HEK293 (cell line): Measurements from ENCODE around the gene PODN.

Source experiments
- CTCF ChIA-PET: fragments of 350-600 bp; formaldehyde crosslinking; extraction: SDS; loops from one replicate; lab custom pipeline; 2021; ENCODE audit warnings: antibody characterized with exemption; lab: Yijun Ruan, JAX
- POLR2A ChIA-PET: fragments of 300-600 bp; formaldehyde crosslinking; extraction: SDS; loops from one replicate; lab custom pipeline; 2020; ENCODE audit warnings: antibody characterized with exemption, inconsistent platforms; lab: Yijun Ruan, JAX
- H3K27ac ChIP-seq: fragments of 200-500 bp; sonication (Bioruptor generic); 2 replicates; pipeline ENCODE4 v1.5.1; 2014; ENCODE audit warnings: low read depth, low read length, control low read depth, inconsistent platforms; ENCODE audit errors: extremely low read depth
- H3K36me3 ChIP-seq, 2 experiments: fragments of 200-500 bp in 1 of 2; sonication (Bioruptor generic) in 1 of 2; 1 replicate in 1 of 2; 2 replicates in 1 of 2; pipeline ENCODE4 v1.5.1; 2014 to 2017; ENCODE audit warnings: inconsistent platforms in 2 of 2, low read length in 2 of 2; ENCODE audit not compliant: control insufficient read depth in 2 of 2, insufficient read depth in 1 of 2
- H3K4me1 ChIP-seq: fragments of 200-500 bp; sonication (Bioruptor generic); 2 replicates; pipeline ENCODE4 v1.5.1; 2014; ENCODE audit warnings: mild to moderate bottlenecking, low read length, inconsistent platforms; ENCODE audit not compliant: control insufficient read depth, insufficient read depth
- H3K4me3 ChIP-seq: 2 replicates; pipeline ENCODE4 v1.5.1; 2011; ENCODE audit warnings: low read depth, mild to moderate bottlenecking, control low read depth, low read length, moderate library complexity
- H3K9me3 ChIP-seq: fragments of 200-500 bp; sonication (Bioruptor generic); 2 replicates; pipeline ENCODE4 v1.5.1; 2014; ENCODE audit warnings: low read depth, low read length, inconsistent platforms; ENCODE audit not compliant: control insufficient read depth, insufficient read depth
- GFI1B ChIP-seq: fragments of 450-650 bp; formaldehyde crosslinking; IDR thresholded peaks from 2 replicates; pipeline ENCODE4 v1.5.1; 2016; ENCODE audit warnings: missing biosample characterization, missing genetic modification characterization
- GLI4 ChIP-seq: fragments of 450-650 bp; formaldehyde crosslinking; IDR thresholded peaks from 2 replicates; pipeline ENCODE4 v1.5.1; 2016; ENCODE audit warnings: missing biosample characterization, missing genetic modification characterization
- PBX3 ChIP-seq: sonication (generic); formaldehyde crosslinking; IDR thresholded peaks from 2 replicates; pipeline ENCODE4 v1.8.1; 2022; ENCODE audit warnings: mild to moderate bottlenecking, moderate library complexity, missing genetic modification reagents
- PRDM4 ChIP-seq: fragments of 450-650 bp; formaldehyde crosslinking; IDR thresholded peaks from 2 replicates; pipeline ENCODE4 v1.5.1; 2017; ENCODE audit warnings: missing biosample characterization, missing genetic modification characterization
- SP3 ChIP-seq: fragments of 450-650 bp; formaldehyde crosslinking; IDR thresholded peaks from 2 replicates; pipeline ENCODE4 v1.5.1; 2016; ENCODE audit warnings: missing biosample characterization, missing genetic modification characterization
- YY2 ChIP-seq: fragments of 450-650 bp; formaldehyde crosslinking; IDR thresholded peaks from 2 replicates; pipeline ENCODE4 v1.5.1; 2016; ENCODE audit warnings: missing biosample characterization, missing genetic modification characterization
- ZBTB1 ChIP-seq: fragments of 450-650 bp; formaldehyde crosslinking; IDR thresholded peaks from 2 replicates; pipeline ENCODE4 v1.5.1; 2016; ENCODE audit warnings: missing biosample characterization, missing genetic modification characterization
- ZBTB11 ChIP-seq: fragments of 450-650 bp; formaldehyde crosslinking; conservative IDR thresholded peaks from 2 replicates; pipeline ENCODE4 v1.5.1; 2016; ENCODE audit warnings: low read depth, missing biosample characterization, missing genetic modification characterization
- ZBTB26 ChIP-seq: fragments of 450-650 bp; formaldehyde crosslinking; optimal IDR thresholded peaks from 2 replicates; pipeline ENCODE3; 2016; ENCODE audit warnings: missing biosample characterization, mild to moderate bottlenecking, missing genetic modification characterization
- ZBTB48 ChIP-seq: fragments of 450-650 bp; formaldehyde crosslinking; IDR thresholded peaks from 2 replicates; pipeline ENCODE4 v1.5.1; 2016; ENCODE audit warnings: missing biosample characterization, missing genetic modification characterization
- ZFP41 ChIP-seq: fragments of 450-650 bp; formaldehyde crosslinking; IDR thresholded peaks from 2 replicates; pipeline ENCODE4 v1.5.1; 2016; ENCODE audit warnings: missing biosample characterization, missing genetic modification characterization, borderline replicate concordance
- ZNF18 ChIP-seq: fragments of 450-650 bp; formaldehyde crosslinking; IDR thresholded peaks from 2 replicates; pipeline ENCODE4 v1.5.1; 2016; ENCODE audit warnings: missing biosample characterization, missing genetic modification characterization
- ZNF239 ChIP-seq: fragments of 450-650 bp; formaldehyde crosslinking; IDR thresholded peaks from 2 replicates; pipeline ENCODE4 v1.5.1; 2016; ENCODE audit warnings: missing biosample characterization, missing genetic modification characterization
- ZNF341 ChIP-seq: fragments of 450-650 bp; formaldehyde crosslinking; IDR thresholded peaks from 2 replicates; pipeline ENCODE4; 2016; ENCODE audit warnings: low read depth, missing biosample characterization, missing genetic modification characterization
- ZNF366 ChIP-seq: fragments of 450-650 bp; formaldehyde crosslinking; conservative IDR thresholded peaks from 2 replicates; pipeline ENCODE4 v1.5.1; 2016; ENCODE audit warnings: missing biosample characterization, missing genetic modification characterization
- ZNF558 ChIP-seq: fragments of 450-650 bp; formaldehyde crosslinking; IDR thresholded peaks from 2 replicates; pipeline ENCODE4 v1.5.1; 2016; ENCODE audit warnings: missing biosample characterization, missing genetic modification characterization
- ZNF560 ChIP-seq: fragments of 450-650 bp; formaldehyde crosslinking; IDR thresholded peaks from 2 replicates; pipeline ENCODE4 v1.5.1; 2017; ENCODE audit warnings: missing biosample characterization, missing genetic modification characterization, borderline replicate concordance
- ZNF610 ChIP-seq: fragments of 450-650 bp; formaldehyde crosslinking; IDR thresholded peaks from 2 replicates; pipeline ENCODE4 v1.5.1; 2016; ENCODE audit warnings: missing biosample characterization, missing genetic modification characterization, borderline replicate concordance
- ZNF837 ChIP-seq: fragments of 450-650 bp; formaldehyde crosslinking; IDR thresholded peaks from 2 replicates; pipeline ENCODE4 v1.5.1; 2016; ENCODE audit warnings: missing biosample characterization, missing genetic modification characterization
- ZSCAN18 ChIP-seq: fragments of 450-650 bp; formaldehyde crosslinking; IDR thresholded peaks from 2 replicates; pipeline ENCODE4 v1.5.1; 2016; ENCODE audit warnings: missing biosample characterization, missing genetic modification characterization

Gene PODN

GRCh38 chr1:53114090-53114489, 52.1 kb downstream of the PODN start:
- H3K27ac ChIP-seq = no peak overlapping the region
- ChIA-PET POLR2A (no interaction called here), CTCF (no interaction called here)
- no peaks in the 10 kb centered on the region for H3K9me3 ChIP-seq
- TF ChIP-seq ZNF18 (tag by site-specific recombination) (no peak), ZBTB1 (tag by site-specific recombination) (no peak), GLI4 (tag by site-specific recombination) (no peak), ZBTB48 (tag by site-specific recombination) (no peak), YY2 (tag by site-specific recombination) (no peak), ZFP41 (tag by site-specific recombination) (no peak), GFI1B (no peak), ZNF560 (tag by site-specific recombination) (no peak), ZBTB11 (tag by site-specific recombination) (no peak), ZNF610 (tag by site-specific recombination) (no peak)
- H3K4me3 ChIP-seq = no peak overlapping the region
- H3K36me3 ChIP-seq = no peaks in the 10 kb centered on the region
- H3K4me1 ChIP-seq = peaks cover 12% of the 10 kb centered on the region

- TF ChIP-seq PBX3 (CRISPR knock-in tag) = no peak
- no peak for TF ChIP-seq ZNF366
- no peak for TF ChIP-seq SP3 (tag by site-specific recombination)
- no peak for TF ChIP-seq ZSCAN18 (tag by site-specific recombination)
- no peak for TF ChIP-seq ZBTB26 (tag by site-specific recombination)
- no peak for TF ChIP-seq GFI1B
- TF ChIP-seq ZNF558 (tag by site-specific recombination) = no peak
- no peak for TF ChIP-seq ZNF341 (tag by site-specific recombination)
- TF ChIP-seq ZNF239 (tag by site-specific recombination) = no peak
- TF ChIP-seq ZNF837 = no peak
- no peak for TF ChIP-seq ZNF610 (tag by site-specific recombination)
- no peak for TF ChIP-seq PRDM4 (tag by site-specific recombination)
- TF ChIP-seq, all 188 proteins: peak for 0
- H3K9me3 ChIP-seq = no peaks in the 10 kb centered on the region
- POLR2A ChIA-PET = no interaction called here
- CTCF ChIA-PET = interaction anchor here (1.2 kb wide), 1 partner anchor 67 kb away, joined by 3 read pairs; no protein-coding TSS in a partner anchor
- no peak overlapping the region for H3K4me3 ChIP-seq
- no peaks in the 10 kb centered on the region for H3K36me3 ChIP-seq
- no peak overlapping the region for H3K27ac ChIP-seq
- peaks cover 7% of the 10 kb centered on the region for H3K4me1 ChIP-seq
Measured at GRCh38 chr1:53114581-53115400, 52.8 kb downstream of the PODN start.
